Measurements from ENCODE around the gene DAB1.

Gene DAB1

GRCh38 chr1:57188168-57188567 lies 235.7 kb downstream of the DAB1 start:
- CTCF ChIA-PET, result no interaction called here
- no peak for DNase-seq (ENCODE audit: extremely low spot score)
- POLR2A ChIA-PET, result interaction anchor here (0.6 kb wide), 1 partner anchor 15 kb away, joined by 3 read pairs; no protein-coding TSS in a partner anchor
- TF ChIP-seq HDGF (IDR thresholded peaks at IDR 0.05; ENCODE audit: borderline replicate concordance), result no peak
- TF ChIP-seq FOXK2 (IDR thresholded peaks at IDR 0.05), result no peak
- TF ChIP-seq NFRKB (IDR thresholded peaks at IDR 0.05), result no peak
- no peak for TF ChIP-seq ELF4 (IDR thresholded peaks at IDR 0.05)
- TF ChIP-seq BHLHE40 (IDR thresholded peaks at IDR 0.05; ENCODE audit: borderline replicate concordance), result no peak

DNA sequence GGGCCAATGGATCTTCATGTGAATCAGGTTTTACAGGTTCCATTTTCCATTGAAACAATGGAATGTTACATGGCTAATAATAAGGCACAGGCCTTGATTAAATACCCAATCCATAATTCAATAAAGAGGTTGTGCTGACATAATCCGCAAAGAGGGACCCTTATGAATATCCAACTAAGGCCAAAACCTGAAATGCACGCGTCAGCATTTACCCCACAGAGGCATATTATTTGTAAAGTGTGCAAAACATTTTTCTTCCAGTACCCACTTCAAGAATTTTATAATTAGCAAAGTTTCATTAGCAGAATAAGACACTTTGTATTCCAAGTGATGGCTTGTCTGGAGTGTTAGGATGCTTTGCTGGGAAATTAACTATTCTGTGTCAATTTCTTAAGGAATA lies 237.4 kb downstream of the DAB1 start:
- POLR2A ChIA-PET, result no interaction called here
- CTCF ChIA-PET, result no interaction called here
- no peak for DNase-seq (ENCODE audit: extremely low spot score)
- TF ChIP-seq HDGF (IDR thresholded peaks at IDR 0.05; ENCODE audit: borderline replicate concordance) (no peak), NFRKB (IDR thresholded peaks at IDR 0.05) (no peak), SP1 (IDR thresholded peaks at IDR 0.05) (no peak), FOXM1 (IDR thresholded peaks at IDR 0.05; ENCODE audit: borderline replicate concordance) (no peak), L3MBTL2 (conservative IDR thresholded peaks at IDR 0.05) (no peak), LEF1 (IDR thresholded peaks at IDR 0.05; ENCODE audit: borderline replicate concordance) (no peak), BHLHE40 (IDR thresholded peaks at IDR 0.05; ENCODE audit: borderline replicate concordance) (no peak), TARDBP (IDR thresholded peaks at IDR 0.05) (no peak), ELF4 (IDR thresholded peaks at IDR 0.05) (no peak), FOXK2 (IDR thresholded peaks at IDR 0.05) (no peak), ZNF384 (IDR thresholded peaks at IDR 0.05) (no peak), CTBP1 (IDR thresholded peaks at IDR 0.05; ENCODE audit: borderline replicate concordance) (no peak), FOXA1 (IDR thresholded peaks at IDR 0.05) (no peak)
- TF ChIP-seq, protein P1, sequence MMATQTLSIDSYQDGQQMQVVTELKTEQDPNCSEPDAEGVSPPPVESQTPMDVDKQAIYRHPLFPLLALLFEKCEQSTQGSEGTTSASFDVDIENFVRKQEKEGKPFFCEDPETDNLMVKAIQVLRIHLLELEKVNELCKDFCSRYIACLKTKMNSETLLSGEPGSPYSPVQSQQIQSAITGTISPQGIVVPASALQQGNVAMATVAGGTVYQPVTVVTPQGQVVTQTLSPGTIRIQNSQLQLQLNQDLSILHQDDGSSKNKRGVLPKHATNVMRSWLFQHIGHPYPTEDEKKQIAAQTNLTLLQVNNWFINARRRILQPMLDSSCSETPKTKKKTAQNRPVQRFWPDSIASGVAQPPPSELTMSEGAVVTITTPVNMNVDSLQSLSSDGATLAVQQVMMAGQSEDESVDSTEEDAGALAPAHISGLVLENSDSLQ (IDR thresholded peaks at IDR 0.05), result no peak

DNA sequence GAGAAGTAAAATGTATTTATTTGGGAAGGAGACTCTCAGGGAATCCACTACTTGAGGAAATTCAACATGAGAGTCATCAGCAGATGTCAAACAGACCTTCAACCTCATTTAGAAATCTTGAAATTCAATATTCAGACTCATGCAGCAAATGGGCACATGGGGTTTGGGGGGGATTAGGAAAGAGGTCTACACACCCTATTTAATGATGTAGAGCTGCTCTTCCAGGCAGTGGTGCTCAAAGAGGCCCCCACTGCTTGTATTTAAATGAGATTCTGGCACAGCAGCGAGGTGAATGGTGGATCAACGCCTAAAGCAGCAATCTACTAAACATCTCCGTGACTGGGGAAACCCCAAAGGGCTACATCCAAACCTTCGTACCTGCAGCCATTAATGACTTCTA lies 244.9 kb downstream of the DAB1 start:
- TF ChIP-seq SUZ12 (IDR thresholded peaks at IDR 0.05) (no peak), ELF4 (IDR thresholded peaks at IDR 0.05) (no peak), FOXA1 (IDR thresholded peaks at IDR 0.05) (no peak), CTBP1 (IDR thresholded peaks at IDR 0.05; ENCODE audit: borderline replicate concordance) (no peak), HDGF (IDR thresholded peaks at IDR 0.05; ENCODE audit: borderline replicate concordance) (no peak), FOXK2 (IDR thresholded peaks at IDR 0.05) (no peak), FOXM1 (IDR thresholded peaks at IDR 0.05; ENCODE audit: borderline replicate concordance) (no peak)
- TF ChIP-seq, protein P1 (IDR thresholded peaks at IDR 0.05), result no peak
- POLR2A ChIA-PET, result no interaction called here
- CTCF ChIA-PET, result no interaction called here
- no peak for DNase-seq (ENCODE audit: extremely low spot score)

DNA sequence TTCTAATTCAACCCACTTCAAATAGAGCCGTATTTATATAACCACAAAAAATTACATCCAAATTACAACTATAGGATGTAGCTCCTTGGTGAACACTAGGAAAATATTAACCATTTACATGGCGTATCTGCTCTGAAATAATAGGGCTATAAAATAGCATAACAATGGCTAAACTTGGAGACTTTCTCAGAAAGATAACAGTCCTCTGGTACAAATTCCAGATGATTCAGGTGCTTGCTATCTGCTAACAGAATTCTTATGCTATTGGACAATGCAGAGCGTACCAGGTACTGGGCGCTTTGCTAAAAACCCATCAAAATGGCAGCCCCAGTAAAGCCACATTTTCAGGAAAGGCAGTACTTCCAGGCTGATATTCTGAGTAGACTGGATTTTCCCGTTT lies 248.4 kb downstream of the DAB1 start:
- DNase-seq (ENCODE audit: extremely low spot score), result no peak
- CTCF ChIA-PET, result no interaction called here
- POLR2A ChIA-PET, result no interaction called here
- no peak for TF ChIP-seq TARDBP (IDR thresholded peaks at IDR 0.05)
- no peak for TF ChIP-seq BHLHE40 (IDR thresholded peaks at IDR 0.05; ENCODE audit: borderline replicate concordance)
- TF ChIP-seq SP1 (IDR thresholded peaks at IDR 0.05), result no peak
- TF ChIP-seq CTBP1 (IDR thresholded peaks at IDR 0.05; ENCODE audit: borderline replicate concordance), result no peak

DNA sequence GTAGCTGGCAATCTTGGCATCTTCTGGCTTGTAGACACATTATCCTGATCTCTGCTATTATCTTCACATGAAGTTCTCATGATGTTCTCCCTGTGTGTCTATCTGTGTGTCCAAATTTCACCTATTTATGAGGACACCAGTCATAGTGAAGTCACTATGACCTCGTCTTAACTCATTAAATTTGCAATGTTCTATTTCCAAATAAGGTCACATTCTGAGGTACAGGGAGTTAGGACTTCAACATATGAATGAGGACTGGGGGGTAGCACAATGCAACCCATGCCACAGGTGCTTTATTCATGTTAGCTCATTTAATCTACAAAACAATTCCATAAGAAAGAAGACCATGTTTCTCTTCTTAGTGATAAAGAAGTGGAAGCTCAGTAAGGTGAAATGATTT lies 251.8 kb downstream of the DAB1 start:
- TF ChIP-seq CTBP1 (IDR thresholded peaks at IDR 0.05; ENCODE audit: borderline replicate concordance) (no peak), ELF4 (IDR thresholded peaks at IDR 0.05) (no peak), ZNF384 (IDR thresholded peaks at IDR 0.05) (no peak), LEF1 (IDR thresholded peaks at IDR 0.05; ENCODE audit: borderline replicate concordance) (no peak), L3MBTL2 (conservative IDR thresholded peaks at IDR 0.05) (no peak), SUZ12 (IDR thresholded peaks at IDR 0.05) (no peak), FOXM1 (IDR thresholded peaks at IDR 0.05; ENCODE audit: borderline replicate concordance) (no peak), FOXA1 (IDR thresholded peaks at IDR 0.05) (no peak), HDGF (IDR thresholded peaks at IDR 0.05; ENCODE audit: borderline replicate concordance) (no peak), TARDBP (IDR thresholded peaks at IDR 0.05) (no peak), FOXK2 (IDR thresholded peaks at IDR 0.05) (no peak), SP1 (IDR thresholded peaks at IDR 0.05) (no peak), BHLHE40 (IDR thresholded peaks at IDR 0.05; ENCODE audit: borderline replicate concordance) (no peak), NFRKB (IDR thresholded peaks at IDR 0.05) (no peak), ARNT (IDR thresholded peaks at IDR 0.05) (no peak)
- TF ChIP-seq, protein P1 (IDR thresholded peaks at IDR 0.05), result no peak
- DNase-seq (ENCODE audit: extremely low spot score), result no peak
- CTCF ChIA-PET, result no interaction called here
- POLR2A ChIA-PET, result no interaction called here

GRCh38 chr1:57167997-57168396 lies 255.9 kb downstream of the DAB1 start:
- DNase-seq (ENCODE audit: extremely low spot score), result no peak
- TF ChIP-seq CTBP1 (IDR thresholded peaks at IDR 0.05; ENCODE audit: borderline replicate concordance), result no peak
- TF ChIP-seq ELF4 (IDR thresholded peaks at IDR 0.05), result no peak
- POLR2A ChIA-PET, result no interaction called here
- CTCF ChIA-PET, result no interaction called here

- no peak for TF ChIP-seq BHLHE40 (IDR thresholded peaks at IDR 0.05; ENCODE audit: borderline replicate concordance)
- TF ChIP-seq FOXK2 (IDR thresholded peaks at IDR 0.05), result no peak
- TF ChIP-seq FOXA1 (IDR thresholded peaks at IDR 0.05), result no peak
- TF ChIP-seq CTBP1 (IDR thresholded peaks at IDR 0.05; ENCODE audit: borderline replicate concordance), result no peak
- no peak for TF ChIP-seq L3MBTL2 (conservative IDR thresholded peaks at IDR 0.05)
- TF ChIP-seq, protein P1 (IDR thresholded peaks at IDR 0.05), result no peak
- no peak for TF ChIP-seq NFRKB (IDR thresholded peaks at IDR 0.05)
- no peak for TF ChIP-seq ZNF384 (IDR thresholded peaks at IDR 0.05)
- no peak for TF ChIP-seq TARDBP (IDR thresholded peaks at IDR 0.05)
- no peak for TF ChIP-seq SP1 (IDR thresholded peaks at IDR 0.05)
- TF ChIP-seq LEF1 (IDR thresholded peaks at IDR 0.05; ENCODE audit: borderline replicate concordance), result no peak
- DNase-seq (ENCODE audit: extremely low spot score), result no peak
- ChIA-PET POLR2A (no interaction called here), CTCF (no interaction called here)
Measured at GRCh38 chr1:57165546-57165945, 258.3 kb downstream of the DAB1 start.
